Coronary artery (tissue), 2 donors: ENCODE measurements around the gene GCNT1.
"Not testable (repeated sequence)": the region's sequence is repeated elsewhere in the genome, so short reads cannot be mapped to it uniquely, and the experiment has no call there.

Experiments
- DNase-seq: peaks from one replicate; pipeline ENCODE4 v3.0.0-alpha.2; 2017; ENCODE audit warnings: low spot score
- H3K27ac ChIP-seq, 2 donors: fragments of 200-600 bp; sonication (generic); one replicate each; pipeline ENCODE4 v1.5.1; 2016 to 2019
- H3K4me3 ChIP-seq: fragments of 200-600 bp; sonication (generic); 2 replicates; pipeline ENCODE4 v1.5.1; 2016; ENCODE audit warnings: mild to moderate bottlenecking, moderate library complexity
- TF ChIP-seq, protein P1 (sequence below): fragments of 200-600 bp; sonication (generic); IDR thresholded peaks from one replicate; pipeline ENCODE4 v1.5.1; 2019; ENCODE audit warnings: antibody characterized with exemption

The GCNT1 gene

DNA sequence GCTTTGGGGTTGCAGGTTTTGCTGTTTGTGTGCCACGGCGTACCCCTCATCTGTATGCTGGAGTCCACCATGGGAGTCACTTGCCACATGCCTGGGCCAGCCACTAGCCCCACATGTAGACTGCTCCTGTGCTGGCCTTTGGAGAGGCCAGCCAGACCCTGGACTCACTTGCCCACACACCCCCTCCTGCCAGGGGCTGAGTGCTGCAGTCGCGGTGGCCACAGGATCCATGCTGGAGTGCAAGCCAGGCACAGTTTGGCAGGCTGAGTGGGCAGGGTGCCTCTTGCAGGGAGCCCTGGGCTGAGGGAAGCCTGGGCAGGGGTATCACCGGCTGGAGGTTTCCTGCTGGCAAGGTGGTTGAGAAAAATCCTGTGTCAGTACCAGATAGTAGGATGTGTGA, 25.6 kb upstream of the GCNT1 start:
- DNase-seq = no peak
- H3K4me3 ChIP-seq = no peak overlapping the region
- H3K27ac ChIP-seq = no peak overlapping the region
- TF ChIP-seq, protein P1, sequence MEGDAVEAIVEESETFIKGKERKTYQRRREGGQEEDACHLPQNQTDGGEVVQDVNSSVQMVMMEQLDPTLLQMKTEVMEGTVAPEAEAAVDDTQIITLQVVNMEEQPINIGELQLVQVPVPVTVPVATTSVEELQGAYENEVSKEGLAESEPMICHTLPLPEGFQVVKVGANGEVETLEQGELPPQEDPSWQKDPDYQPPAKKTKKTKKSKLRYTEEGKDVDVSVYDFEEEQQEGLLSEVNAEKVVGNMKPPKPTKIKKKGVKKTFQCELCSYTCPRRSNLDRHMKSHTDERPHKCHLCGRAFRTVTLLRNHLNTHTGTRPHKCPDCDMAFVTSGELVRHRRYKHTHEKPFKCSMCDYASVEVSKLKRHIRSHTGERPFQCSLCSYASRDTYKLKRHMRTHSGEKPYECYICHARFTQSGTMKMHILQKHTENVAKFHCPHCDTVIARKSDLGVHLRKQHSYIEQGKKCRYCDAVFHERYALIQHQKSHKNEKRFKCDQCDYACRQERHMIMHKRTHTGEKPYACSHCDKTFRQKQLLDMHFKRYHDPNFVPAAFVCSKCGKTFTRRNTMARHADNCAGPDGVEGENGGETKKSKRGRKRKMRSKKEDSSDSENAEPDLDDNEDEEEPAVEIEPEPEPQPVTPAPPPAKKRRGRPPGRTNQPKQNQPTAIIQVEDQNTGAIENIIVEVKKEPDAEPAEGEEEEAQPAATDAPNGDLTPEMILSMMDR = no peak

DNA sequence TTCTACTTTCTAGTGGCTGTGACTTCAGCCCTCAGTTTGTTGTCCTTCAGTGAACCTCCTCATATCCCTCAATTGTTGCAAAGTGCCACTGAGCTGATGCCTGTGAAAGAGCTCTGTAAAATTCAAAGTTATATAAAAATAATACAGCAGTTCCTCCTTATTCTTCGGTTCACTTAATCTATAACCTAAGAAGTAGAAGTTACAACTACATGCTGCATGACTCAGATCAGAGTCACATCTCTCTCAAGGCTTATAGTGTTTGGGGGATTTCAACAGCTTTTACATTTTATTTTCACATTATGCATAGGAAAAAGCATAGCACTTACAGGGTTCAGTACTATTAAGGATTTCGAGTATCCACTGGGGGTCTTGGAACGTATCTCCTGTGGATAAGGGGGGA, 25.1 kb upstream of the GCNT1 start:
- H3K4me3 ChIP-seq = no peak overlapping the region
- TF ChIP-seq, protein P1 = no peak
- no peak overlapping the region for H3K27ac ChIP-seq
- no peak for DNase-seq

DNA sequence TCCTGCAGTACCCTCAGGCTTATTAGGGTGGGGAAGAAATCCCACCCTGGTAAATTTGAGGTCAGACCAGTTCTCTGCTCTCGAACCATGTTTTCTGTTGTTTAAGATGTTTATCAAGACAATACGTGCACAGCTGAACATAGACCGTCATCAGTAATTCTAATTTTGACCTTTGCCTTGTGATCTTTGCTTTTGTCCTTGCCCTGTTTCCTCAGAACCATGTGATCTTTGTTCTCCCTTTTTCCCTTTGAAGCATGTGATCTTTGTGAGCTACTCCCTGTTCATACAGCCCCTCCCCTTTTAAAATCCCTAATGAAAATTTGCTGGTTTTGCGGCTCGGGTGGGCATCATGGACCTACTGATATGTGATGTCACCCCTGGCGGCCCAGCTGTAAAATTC, 24.1 kb upstream of the GCNT1 start:
- not testable (repeated sequence) for H3K27ac ChIP-seq, DNase-seq, H3K4me3 ChIP-seq

DNA sequence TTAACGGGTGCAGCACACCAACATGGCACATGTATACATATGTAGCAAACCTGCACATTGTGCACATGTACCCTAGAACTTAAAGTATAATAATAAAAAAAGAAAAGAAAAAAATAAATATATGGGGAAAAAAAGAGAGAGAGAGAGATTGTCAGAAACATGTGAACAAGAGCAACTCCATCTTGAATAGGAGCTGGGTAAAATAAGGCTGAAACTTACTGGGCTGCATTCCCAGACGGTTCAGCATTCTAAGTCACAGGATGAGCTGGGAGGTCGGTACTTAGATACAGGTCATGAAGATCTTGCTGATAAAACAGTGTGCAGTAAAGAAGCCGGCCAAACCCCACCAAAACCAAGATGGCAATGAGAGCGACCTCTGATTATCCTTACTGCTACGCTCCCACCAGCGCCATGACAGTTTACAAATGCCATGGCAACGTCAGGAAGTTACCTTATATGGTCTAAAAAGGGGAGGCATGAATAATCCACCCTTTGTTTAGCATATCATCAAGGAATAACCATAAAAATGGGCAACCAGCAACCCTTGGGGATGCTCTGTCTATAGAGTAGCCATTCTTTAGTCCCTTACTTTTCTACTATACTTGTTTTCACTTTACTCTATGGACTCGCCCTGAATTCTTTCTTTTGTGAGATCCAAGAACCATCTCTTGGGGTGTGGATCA, 21.8 kb upstream of the GCNT1 start:
- not testable (repeated sequence) for DNase-seq, H3K4me3 ChIP-seq

DNA sequence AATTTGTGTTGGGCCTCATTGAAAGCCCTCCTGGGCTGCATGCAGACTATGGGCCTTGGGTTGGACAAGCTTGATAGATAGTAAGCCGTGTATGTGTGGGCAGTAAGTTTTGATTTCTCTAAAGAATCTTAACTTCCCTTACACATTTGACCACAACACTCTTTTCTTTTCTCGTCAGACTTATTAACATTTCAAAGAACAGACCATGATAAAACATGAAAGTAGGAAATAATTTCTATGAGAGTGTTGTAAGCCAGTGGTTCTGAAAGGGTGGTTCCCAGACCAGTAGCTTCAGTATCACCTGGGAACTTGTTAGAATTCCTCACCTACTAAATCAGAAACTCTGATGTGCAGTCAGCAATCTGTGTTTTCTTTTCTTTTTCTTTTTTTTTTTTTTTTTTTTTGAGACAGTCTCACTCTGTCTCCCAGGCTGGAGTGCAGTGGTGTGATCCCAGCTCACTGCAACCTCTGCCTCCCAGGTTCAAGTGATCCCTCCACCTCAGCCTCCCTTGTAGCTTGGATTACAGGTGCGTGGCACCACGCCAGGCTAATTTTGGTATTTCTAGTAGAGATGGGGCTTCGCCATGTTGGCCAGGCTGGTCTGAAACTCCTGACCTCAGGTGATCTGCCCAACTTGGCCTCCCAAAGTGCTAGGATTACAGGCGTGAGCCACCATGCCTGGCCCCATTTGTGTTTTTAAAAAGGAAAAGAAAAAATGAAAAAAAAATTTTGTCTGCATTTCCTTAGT, 20.0 kb upstream of the GCNT1 start:
- Histone ChIP-seq H3K27ac (no peak overlapping the region), H3K4me3 (no peak overlapping the region)
- TF ChIP-seq, protein P1 = no peak
- DNase-seq = no peak

More for the DNA sequence above, 21.8 kb upstream of the GCNT1 start:
- H3K27ac ChIP-seq = not testable (repeated sequence)

DNA sequence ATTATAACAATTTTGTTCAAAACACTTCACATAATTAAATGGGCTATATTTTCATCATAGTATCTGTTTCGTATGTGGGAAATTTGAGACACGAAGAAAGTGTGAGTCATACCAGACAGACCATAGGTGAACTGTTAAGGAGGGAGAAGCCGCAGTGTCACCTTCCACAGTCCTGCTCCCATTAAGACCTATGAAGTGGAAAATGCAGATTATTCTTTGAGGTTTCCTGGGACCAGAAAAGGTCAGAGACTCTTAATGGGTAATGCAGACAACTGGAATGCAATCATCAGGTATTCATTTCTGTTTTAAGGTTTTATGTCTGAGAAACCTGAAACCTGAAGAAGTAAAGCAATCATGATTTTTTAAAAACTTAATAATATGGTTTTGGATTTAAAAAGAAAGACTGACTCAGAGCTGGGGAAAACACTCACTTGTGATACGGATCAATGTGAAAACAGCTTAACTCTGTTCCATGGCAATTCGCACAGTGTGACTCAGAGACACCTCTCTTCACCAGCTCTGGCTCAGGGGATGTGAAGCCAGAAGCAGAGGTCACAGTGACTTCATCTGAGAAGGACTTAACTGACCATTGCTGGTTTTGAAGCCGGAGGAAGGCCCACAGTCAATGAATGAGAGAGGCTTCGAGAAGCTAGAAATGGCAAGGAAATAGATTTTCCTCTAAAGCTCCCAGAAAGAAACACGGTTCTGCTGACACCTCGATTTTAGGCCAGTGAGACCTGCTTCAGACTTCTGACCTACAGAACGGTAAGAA, 17.2 kb upstream of the GCNT1 start:
- DNase-seq = no peak
- H3K4me3 ChIP-seq = no peak overlapping the region
- H3K27ac ChIP-seq = no peak overlapping the region
- TF ChIP-seq, protein P1 = no peak

DNA sequence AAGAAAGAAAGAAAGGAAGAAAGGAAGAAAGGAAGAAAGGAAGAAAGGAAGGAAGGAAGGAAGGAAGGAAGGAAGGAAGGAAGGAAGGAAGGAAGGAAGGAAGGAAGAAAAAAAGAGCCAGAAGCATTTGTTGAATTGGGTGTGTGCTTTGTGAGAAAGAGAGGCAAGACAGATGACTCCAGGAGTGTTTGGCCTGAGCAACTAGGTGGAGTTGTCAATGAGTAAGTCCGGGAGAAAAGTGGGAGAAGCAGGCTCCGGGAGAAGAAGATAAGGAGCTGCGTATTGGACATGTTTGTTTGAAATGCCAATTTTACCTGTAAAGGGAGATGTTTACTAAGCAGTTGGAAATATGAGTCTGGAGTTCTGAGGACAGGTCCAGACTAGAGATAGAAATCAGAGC, 15.1 kb upstream of the GCNT1 start:
- Histone ChIP-seq H3K27ac (no peak overlapping the region), H3K4me3 (no peak overlapping the region)
- no peak for DNase-seq
- TF ChIP-seq, protein P1 = no peak
